Activated naive CD4-positive, alpha-beta T cell treated with Interleukin-2 at 50 U/mL for 16 hours (primary cell): Measurements from ENCODE around the gene CAPN5.
A peak's percentile ranks its signal among the peaks of the same experiment; 100 is the strongest.
"Not testable (repeated sequence)": the region's sequence is repeated elsewhere in the genome, so short reads cannot be mapped to it uniquely, and the experiment has no call there.

ENCODE experiments used
- DNase-seq: peaks from one replicate; pipeline ENCODE4 v3.0.0-alpha.2; 2020

Gene CAPN5

GRCh38 chr11:77066229-77067042 is at the start of gene CAPN5:
TSS of gene CAPN5 (plus strand) at chr11:77066971. CDS start at chr11:77084887, 17,916 bp downstream.
- peak; percentile 89 for DNase-seq

GRCh38 chr11:77018396-77018924 is 48.3 kb upstream of the CAPN5 start:
- not testable (repeated sequence) for DNase-seq

GRCh38 chr11:77019976-77020595 is 46.7 kb upstream of the CAPN5 start:
- no peak for DNase-seq

GRCh38 chr11:77020734-77021133 is 46.0 kb upstream of the CAPN5 start:
- no peak for DNase-seq

GRCh38 chr11:77024745-77025144 is 42.0 kb upstream of the CAPN5 start:
- no peak for DNase-seq

GRCh38 chr11:77026221-77026620 is 40.5 kb upstream of the CAPN5 start:
- DNase-seq = no peak

GRCh38 chr11:77026743-77027142 is 40.0 kb upstream of the CAPN5 start:
- no peak for DNase-seq

GRCh38 chr11:77027275-77027674 is 39.5 kb upstream of the CAPN5 start:
- no peak for DNase-seq

GRCh38 chr11:77029829-77030228 is 36.9 kb upstream of the CAPN5 start:
- no peak for DNase-seq

GRCh38 chr11:77030834-77031414 is 35.8 kb upstream of the CAPN5 start:
- DNase-seq = no peak

GRCh38 chr11:77031599-77031998 is 35.2 kb upstream of the CAPN5 start:
- no peak for DNase-seq

- DNase-seq = no peak
Observed at GRCh38 chr11:77035039-77035438, 31.7 kb upstream of the CAPN5 start.

GRCh38 chr11:77035580-77035979 is 31.2 kb upstream of the CAPN5 start:
- DNase-seq = no peak

- DNase-seq = no peak
Observed at GRCh38 chr11:77036398-77036797, 30.4 kb upstream of the CAPN5 start.

GRCh38 chr11:77037057-77037456 is 29.7 kb upstream of the CAPN5 start:
- DNase-seq = no peak

GRCh38 chr11:77038029-77038824 is 28.5 kb upstream of the CAPN5 start:
- DNase-seq = no peak

- DNase-seq = no peak
Observed at GRCh38 chr11:77038825-77039326, 27.9 kb upstream of the CAPN5 start.

- DNase-seq = peak; percentile 10
Observed at GRCh38 chr11:77039491-77040400, 27.0 kb upstream of the CAPN5 start.

GRCh38 chr11:77040401-77040777 is 26.4 kb upstream of the CAPN5 start:
- DNase-seq = no peak

GRCh38 chr11:77040889-77041288 is 25.9 kb upstream of the CAPN5 start:
- no peak for DNase-seq

GRCh38 chr11:77042111-77042726 is 24.6 kb upstream of the CAPN5 start:
- DNase-seq = no peak
